GM21529 (cell line): ENCODE measurements around the gene MICALL2.

Experiments
- ATAC-seq: cut with Tn5 transposase; IDR thresholded peaks from one replicate; pipeline ENCODE4 v1.9.1; 2021; ENCODE audit not compliant: unreplicated experiment

MICALL2 gene

GRCh38 chr7:1419310-1419634 is 40.0 kb downstream of the MICALL2 start:
- no peak for ATAC-seq

GRCh38 chr7:1418505-1419309 is 40.6 kb downstream of the MICALL2 start:
- ATAC-seq = no peak

DNA sequence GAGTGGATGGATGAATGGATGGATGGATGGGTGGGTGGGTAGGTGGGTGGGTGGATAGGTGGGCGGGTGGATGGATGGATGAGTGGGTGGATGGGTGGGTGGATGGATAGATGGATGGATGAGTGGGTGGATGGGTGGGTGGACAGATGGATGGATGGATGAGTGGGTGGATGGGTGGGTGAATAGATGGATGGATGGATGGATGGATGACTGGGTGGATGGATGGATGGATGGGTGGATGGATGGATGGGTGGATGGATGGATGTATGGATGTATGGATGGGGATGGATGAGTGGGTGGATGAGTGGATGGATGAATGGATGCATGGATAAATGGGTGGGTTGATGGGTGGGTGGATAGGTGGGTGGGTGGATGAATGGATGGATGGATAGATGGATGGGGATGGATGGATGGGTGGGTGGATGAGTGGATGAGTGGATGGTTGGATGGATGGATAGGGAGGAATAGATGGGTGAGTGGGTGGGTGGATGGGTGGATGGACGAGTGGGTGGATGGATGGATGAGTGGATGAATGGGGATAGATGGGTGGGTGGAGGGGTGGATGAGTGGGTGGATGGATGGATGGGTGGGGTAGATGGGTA is 43.8 kb downstream of the MICALL2 start:
- no peak for ATAC-seq

DNA sequence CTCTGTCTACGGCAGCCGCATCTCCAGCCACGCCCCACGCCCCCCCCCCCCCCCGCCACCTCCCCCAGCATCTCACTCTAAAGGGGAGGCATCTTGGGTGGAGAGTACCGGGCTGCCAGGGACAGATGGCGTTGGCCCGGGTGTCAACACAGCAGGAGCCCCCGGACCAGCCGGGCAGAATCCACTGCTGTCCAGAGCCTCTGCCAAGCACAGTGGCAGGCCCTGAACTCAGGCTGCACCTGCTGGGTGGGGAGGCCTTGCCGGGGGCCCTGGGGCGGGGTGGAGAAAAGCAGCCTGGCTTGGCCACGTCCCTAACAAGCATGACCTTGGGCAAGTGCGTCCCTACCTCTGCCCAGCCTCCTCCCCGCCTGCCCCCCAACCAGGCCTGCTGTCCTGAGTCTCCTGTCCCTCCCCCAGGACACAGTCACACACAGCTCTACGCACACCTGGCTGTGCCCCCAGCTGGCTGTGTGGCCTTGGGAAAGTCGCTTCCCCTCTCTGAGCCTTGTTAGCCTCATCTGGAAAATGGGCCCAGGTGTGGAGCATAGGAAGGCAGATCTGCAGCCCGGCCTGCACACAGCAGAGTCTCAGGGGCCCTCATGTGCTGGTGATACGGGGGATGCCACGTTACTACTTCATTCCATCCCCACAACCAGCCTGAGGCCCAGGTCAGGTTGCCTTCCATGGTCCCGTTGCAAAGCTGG is 45.2 kb downstream of the MICALL2 start:
- no peak for ATAC-seq

GRCh38 chr7:1412322-1413261 is 46.7 kb downstream of the MICALL2 start:
- peak; percentile 70 for ATAC-seq

DNA sequence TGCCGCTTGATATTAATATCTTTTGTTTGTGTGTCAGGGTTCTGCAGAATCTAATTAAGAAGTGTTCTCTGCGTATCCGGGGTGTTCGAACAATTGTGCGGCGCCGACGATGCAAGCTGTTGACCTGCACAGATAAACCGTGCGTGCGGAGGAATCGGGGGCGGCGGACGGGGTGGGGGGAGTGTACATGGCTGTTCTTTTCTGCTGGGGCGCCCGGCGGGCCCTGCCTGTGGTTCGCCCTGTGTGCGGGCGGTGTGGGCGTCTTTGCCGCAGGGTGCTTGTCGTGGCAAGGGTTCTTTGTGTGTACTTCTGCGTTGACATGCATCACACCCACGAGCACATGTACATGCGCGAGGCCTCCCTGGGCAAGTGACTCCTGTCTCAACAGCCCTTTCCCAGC is 47.9 kb downstream of the MICALL2 start:
- ATAC-seq = no peak

- no peak for ATAC-seq
Observed at GRCh38 chr7:1410992-1411391, 48.3 kb downstream of the MICALL2 start.

DNA sequence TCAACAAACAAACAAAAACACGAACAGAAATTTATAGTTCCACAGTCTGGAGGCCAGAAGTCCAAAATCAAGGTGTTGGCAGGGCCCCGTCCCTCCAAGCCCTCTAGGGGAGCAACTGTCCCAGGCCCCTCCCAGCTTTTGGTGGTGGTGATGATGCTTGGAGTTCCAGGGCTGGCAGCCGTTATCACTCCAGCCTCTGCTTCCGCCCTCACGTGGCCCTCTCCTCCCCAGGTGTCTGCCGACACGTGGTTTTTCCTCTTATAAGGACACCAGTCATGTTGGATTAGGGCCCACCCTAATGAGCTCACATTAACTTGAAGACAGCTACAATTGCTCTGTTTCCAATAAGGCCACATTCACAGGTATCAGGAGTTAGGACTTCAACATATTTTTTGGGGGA is 49.7 kb downstream of the MICALL2 start:
- ATAC-seq = no peak

DNA sequence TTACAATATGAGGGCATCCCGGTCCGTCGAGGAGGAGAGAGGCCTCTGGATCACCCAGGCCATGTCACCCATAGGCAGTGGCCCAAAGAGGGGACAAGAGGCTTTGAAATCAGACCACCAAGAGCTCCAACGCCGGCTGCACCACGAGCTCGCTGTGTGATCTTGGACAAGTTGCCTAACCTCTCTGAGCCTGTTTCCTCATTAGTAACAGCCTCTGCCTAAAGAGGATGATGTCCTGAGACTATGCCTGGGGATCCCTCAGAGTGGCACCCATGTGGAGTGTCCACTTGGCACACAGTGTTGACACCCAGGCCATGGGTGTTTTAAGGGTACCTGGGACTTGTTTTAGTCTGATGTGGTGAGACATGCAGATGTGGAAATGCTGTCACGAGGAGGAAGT is 50.8 kb downstream of the MICALL2 start:
- no peak for ATAC-seq

GRCh38 chr7:1407892-1408291 is 51.4 kb downstream of the MICALL2 start:
- no peak for ATAC-seq

DNA sequence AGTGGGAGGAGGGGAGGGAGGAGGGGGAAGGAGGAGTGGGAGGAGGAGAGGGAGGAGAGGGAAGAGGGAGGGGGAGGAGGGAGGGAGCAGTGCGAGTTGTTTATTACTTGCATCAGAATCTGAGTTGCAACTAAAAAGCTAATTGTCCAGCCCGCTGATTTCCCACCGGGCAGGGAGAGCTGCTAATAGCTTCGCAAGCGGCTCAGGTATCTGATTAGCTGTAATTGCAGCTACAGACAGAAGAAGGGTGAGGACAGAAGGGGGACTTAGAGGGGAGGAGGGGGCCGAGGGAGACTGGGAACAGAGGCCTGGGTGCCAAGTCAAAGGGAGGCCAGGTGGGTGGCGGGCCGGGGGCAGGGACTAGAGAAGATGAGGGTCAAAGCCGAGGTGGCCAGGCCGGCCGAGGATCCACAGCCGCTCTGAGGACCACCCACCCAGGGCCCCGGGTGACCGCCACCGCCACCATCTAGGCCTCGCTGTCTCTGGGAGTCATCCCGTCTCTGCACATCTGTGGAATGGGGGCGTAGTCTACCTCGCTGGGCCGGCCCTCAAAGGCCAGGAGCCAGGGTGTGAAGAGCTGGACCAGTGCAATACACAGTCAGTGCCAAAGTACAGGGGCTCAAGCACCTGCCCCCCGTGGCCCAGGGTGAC is 54.2 kb downstream of the MICALL2 start:
- ATAC-seq = no peak

DNA sequence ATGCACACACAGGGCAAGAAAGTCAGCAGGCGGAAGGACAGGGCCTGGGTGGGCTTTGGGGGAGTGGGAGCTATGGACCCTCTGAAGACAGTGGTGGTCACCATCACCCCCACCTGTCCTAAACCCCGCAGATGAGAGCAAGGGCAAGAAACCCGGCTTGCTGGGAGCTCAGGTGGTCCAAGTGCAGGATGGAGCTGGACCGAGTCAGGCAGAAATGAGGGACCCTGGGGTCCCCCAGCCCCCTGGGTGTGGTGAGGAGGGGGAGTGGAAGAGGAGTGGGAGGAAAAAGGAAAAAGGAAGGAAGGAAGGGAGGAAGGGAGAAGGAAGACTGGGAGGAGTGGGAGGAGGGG is 54.8 kb downstream of the MICALL2 start:
- no peak for ATAC-seq

- ATAC-seq = no peak
Observed at GRCh38 chr7:1403638-1404459, 55.4 kb downstream of the MICALL2 start.

GRCh38 chr7:1402791-1403637 is 56.3 kb downstream of the MICALL2 start:
- ATAC-seq = no peak

DNA sequence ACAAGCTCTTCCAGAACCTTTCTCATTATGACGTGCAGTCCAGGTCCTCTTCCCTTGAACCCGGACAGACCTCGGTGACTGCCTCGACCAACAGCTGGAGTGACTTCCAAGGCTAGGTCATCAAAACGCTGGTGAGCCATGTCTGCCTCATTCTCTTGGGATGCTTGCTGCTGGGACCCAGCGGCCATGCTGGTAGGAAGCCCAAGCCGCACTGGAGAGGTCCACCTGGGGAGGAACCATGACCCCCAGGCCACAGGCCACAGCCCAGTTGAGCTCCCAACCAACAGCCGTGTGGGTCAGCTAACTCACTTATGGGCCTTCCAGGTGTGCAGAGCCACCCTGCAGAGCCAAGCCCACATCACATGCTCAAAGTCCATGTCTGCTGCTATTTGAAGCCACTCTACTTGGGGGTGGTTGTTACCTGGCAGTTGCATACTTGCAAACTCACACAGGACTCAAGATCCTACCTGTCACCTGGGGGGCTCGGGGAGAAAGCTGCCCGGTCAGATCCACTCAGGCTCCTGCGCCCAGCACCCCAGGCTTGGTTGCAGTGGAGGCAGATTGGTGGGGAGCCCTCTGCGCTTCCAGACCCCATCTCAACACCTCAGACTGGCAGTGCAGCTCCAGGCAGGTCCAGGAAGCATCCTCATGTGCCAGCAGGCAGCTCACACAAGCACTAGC is 57.0 kb downstream of the MICALL2 start:
- ATAC-seq = no peak

DNA sequence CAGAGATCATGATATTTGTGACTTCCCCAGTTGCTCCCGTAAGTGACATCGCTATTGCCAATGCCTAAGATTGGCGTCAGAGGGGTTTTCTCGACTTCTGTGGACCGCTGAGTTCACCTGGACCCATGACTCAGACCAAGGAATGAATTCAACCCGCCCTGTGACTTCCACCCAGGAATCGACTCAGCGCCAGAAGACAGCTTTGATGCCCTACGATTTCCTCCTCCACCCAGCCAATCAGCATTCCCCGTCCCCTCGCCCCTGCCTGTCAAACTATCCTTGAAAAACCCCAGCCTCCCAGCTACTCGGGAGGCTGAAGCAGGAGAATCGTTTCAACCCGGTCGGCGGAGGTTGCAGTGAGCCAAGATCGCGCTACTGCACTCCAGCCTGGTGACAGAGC is 58.3 kb downstream of the MICALL2 start:
- ATAC-seq = no peak

DNA sequence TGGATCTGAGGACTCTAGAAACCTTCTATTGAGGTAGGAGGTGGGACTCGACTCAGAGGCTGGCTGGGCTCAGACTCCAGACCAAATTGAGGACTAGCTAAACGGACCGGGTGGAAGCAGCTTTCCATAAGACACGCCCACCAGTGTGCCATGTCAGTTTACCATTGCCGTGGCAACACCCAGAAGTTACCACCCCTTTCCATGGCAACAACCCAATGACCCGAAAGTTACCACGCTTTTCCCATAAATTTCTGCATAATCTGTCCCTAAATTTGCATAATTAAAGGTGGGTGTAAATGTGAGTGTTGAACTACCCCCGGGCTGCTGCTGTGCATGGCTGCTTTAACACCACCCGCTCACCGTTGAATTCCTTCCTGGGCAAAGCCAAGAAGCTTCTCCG is 58.9 kb downstream of the MICALL2 start:
- ATAC-seq = no peak

DNA sequence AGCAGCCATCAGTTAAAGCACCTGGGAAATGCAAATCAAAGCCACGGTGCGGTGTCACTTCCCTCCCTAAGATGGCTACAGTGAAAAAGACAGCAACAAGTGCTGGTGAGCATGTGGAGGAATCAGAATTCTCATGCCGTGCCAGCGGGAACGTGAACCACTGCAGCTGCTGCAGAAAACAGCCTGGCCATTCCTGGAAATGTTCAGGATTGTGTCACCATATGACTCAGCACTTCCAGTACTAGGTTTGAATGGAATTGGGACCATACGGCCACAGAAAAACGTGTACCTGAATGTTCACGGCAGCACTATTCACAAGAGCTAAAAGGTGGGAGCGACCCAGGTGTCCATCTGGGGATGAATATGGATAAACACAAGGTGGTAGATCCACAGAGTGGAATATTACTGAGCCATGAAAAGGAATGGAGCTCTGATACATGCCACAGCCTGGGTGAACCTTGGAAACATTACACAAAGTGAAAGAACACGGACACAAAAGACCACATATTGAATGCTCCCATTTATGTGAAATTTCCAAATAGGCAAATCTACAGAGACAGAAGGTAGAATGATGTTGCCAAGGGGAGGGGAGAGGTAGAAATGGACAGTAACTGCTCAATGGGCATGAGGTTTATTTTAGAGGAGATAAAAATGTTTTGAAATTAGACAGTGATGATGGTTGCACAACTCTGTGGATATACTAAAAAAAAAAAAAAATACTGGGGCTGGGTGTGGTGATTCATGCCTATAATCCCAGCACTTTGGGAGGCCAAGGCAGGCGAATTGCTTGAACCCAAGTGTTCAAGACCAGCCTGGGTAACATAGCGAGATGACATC is 61.6 kb downstream of the MICALL2 start:
- no peak for ATAC-seq
